ENCODE data around the gene SYNPO. TPM values are rescaled to one million over a fixed set of nuclear protein-coding genes. Genes with fewer than 3 reads are reported as not detected.

SYNPO gene
- total and polyA plus RNA-seq, 2 donors from 2014 or later = 46.3 to 87.6 TPM

DNA sequence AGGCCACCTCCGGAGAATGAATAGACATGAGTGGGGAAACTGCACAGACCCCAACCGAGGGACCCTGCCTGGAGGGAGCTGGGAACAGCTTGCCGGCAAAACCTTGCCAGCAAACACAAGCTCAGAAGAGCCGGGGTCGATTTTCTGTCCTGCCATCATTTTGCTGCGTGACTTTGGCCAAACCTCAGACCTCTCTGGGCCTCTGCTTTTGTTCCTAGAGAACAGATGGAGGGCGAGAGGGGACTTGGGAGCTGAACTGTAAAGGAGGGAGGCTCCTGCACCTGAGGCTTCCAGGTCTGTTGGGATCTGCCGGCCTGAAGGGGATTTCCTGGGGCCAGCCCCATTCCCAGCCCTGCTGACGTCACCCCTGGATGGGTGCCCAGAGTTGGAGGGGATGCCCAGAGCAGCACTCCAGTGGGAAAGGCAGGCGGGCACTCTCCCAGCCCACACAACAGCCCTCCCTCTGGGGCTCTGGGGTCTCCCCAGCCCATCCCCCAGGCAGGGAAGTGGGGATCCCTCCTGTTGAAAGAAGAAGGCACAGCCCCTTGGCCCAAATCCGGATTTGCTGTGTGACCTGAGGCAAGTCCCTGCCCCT lies 40.4 kb upstream of the SYNPO start:
- Histone ChIP-seq H3K4me1 (ENCODE audit: control insufficient read depth in 2 of 3, insufficient read depth in 2 of 3, low read depth in 1 of 3, low read length in 3 of 3) (peaks cover 0 to 17% (median 3%) of the 10 kb centered on the region in 3 donors), H3K9me3 (ENCODE audit: control insufficient read depth in 2 of 3, insufficient read depth in 1 of 3, low read length in 3 of 3) (no peaks in the 10 kb centered on the region), H3K27ac (ENCODE audit: low read depth in 2 of 2, low read length in 2 of 2) (no peak overlapping the region), H3K36me3 (ENCODE audit: control insufficient read depth in 2 of 3, insufficient read depth in 3 of 3, low read length in 3 of 3) (no peaks in the 10 kb centered on the region), H3K4me3 (ENCODE audit: low read length in 3 of 3) (no peak overlapping the region), H3K27me3 (ENCODE audit: control insufficient read depth, insufficient read depth, low read length) (no peaks in the 10 kb centered on the region), H3K9ac (ENCODE audit: low read length in 3 of 3) (peak overlapping the region in 1 of 3 donors; percentile 55)
- intact Hi-C loops (cut with DNase I) = no loop called here
- TF ChIP-seq, protein P1, sequence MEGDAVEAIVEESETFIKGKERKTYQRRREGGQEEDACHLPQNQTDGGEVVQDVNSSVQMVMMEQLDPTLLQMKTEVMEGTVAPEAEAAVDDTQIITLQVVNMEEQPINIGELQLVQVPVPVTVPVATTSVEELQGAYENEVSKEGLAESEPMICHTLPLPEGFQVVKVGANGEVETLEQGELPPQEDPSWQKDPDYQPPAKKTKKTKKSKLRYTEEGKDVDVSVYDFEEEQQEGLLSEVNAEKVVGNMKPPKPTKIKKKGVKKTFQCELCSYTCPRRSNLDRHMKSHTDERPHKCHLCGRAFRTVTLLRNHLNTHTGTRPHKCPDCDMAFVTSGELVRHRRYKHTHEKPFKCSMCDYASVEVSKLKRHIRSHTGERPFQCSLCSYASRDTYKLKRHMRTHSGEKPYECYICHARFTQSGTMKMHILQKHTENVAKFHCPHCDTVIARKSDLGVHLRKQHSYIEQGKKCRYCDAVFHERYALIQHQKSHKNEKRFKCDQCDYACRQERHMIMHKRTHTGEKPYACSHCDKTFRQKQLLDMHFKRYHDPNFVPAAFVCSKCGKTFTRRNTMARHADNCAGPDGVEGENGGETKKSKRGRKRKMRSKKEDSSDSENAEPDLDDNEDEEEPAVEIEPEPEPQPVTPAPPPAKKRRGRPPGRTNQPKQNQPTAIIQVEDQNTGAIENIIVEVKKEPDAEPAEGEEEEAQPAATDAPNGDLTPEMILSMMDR (IDR thresholded peaks at IDR 0.05; ENCODE audit: borderline replicate concordance, extremely low read depth, insufficient read depth) = no peak
- DNase-seq (peak in 4 of 5 donors; percentile 61 to 95 (median 78)), FAIRE-seq (no peak)

DNA sequence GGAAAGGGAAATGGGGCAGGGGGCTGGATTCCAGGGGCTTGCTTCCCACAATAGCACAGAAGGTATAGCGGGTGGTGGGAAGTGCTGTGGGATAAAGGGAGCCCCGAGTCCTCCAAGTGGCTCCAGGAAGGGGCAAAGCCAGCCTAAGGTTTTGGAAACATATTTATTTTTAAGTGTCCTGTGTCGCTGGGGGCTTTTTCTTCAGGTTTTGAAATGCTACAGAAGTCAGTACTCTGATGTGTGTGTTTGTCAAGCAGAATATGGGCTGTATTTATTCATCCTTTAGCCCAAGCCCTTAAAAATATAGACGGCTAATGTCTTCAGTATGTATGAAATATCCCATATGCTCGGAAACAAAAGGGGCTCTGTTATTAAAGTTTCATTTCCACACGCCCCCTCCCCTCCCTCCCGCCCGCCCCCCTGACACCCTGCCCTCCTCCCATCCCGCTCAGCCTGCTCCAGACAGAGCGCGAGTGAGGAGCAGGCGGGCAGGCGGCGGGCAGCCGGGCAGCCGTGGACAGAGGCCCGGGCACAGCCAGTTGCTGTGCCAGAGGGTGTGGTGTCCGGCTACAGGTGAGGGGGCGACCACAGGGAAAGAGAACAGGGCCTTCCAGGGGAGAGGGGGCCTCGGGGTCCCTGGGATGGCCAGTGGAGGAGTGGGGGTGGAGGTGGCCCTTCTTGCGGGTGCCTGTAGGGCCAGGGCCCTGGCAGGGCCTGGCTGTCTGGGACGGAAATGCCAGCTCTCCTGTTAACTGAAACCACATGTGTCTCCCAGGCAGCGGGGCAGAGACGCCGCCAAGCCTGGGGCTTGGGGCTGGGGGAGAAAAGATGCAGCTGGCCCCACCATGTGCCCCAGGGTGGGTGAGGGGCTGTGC lies 39.6 kb upstream of the SYNPO start:
- peaks cover 0 to 11% (median 3%) of the 10 kb centered on the region in 3 donors for H3K4me1 ChIP-seq (ENCODE audit: control insufficient read depth in 2 of 3, insufficient read depth in 2 of 3, low read depth in 1 of 3, low read length in 3 of 3)
- no peak overlapping the region for H3K4me3 ChIP-seq (ENCODE audit: low read length in 3 of 3)
- H3K36me3 ChIP-seq (ENCODE audit: control insufficient read depth in 2 of 3, insufficient read depth in 3 of 3, low read length in 3 of 3) = no peaks in the 10 kb centered on the region
- intact Hi-C loops (cut with DNase I) = no loop called here
- H3K9me3 ChIP-seq (ENCODE audit: control insufficient read depth in 2 of 3, insufficient read depth in 1 of 3, low read length in 3 of 3) = no peaks in the 10 kb centered on the region
- FAIRE-seq (no peak), DNase-seq (peak in 3 of 5 donors; percentile 31 to 66 (median 63))
- TF ChIP-seq, protein P1 (IDR thresholded peaks at IDR 0.05; ENCODE audit: borderline replicate concordance, extremely low read depth, insufficient read depth) = no peak
- H3K27ac ChIP-seq (ENCODE audit: low read depth in 2 of 2, low read length in 2 of 2) = no peak overlapping the region
- H3K9ac ChIP-seq (ENCODE audit: low read length in 3 of 3) = no peak overlapping the region
- no peaks in the 10 kb centered on the region for H3K27me3 ChIP-seq (ENCODE audit: control insufficient read depth, insufficient read depth, low read length)

DNA sequence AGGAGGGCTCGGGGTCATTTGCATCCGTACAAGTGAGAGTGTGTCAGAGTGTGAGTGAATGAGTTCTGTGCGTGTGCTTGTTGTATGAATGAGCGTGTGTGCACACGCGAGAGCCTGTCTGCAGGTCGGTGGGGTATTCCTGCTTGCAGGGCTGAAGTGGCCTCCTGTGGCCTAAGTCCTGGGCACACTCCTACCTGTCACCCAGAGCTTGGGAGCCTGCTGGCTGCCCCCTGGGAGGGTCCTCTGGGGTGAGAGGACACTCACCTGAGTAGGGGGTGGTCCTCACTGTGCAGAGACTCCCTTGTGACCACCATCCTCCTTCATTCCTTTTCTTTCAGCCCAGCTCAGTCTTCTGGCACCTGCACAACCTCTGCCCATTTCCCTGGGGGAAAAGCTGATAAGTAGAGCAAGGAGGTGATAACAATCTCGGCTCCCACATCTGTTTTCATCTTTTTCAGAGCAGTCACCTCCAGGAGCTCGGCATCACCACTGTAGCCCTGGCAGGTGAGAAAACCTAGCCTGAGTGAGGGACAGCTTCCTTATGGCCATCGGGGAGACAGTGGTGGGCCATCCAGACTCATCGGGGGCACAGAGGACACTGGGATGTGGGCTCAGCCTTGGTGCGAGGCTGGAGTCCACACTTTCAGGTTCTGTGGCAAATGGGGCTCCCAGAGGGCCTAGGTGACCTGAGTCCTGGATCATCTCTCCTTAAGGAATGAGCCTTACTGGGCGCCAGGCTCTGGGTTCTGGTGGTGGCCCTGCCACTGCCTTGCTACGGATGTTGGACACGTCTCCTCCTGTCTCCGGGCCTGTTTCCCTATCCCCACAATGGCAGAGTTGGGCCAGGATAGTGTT lies 38.7 kb upstream of the SYNPO start:
- Histone ChIP-seq H3K27me3 (ENCODE audit: control insufficient read depth, insufficient read depth, low read length) (no peaks in the 10 kb centered on the region), H3K4me3 (ENCODE audit: low read length in 3 of 3) (no peak overlapping the region), H3K27ac (ENCODE audit: low read depth in 2 of 2, low read length in 2 of 2) (no peak overlapping the region), H3K9ac (ENCODE audit: low read length in 3 of 3) (no peak overlapping the region), H3K36me3 (ENCODE audit: control insufficient read depth in 2 of 3, insufficient read depth in 3 of 3, low read length in 3 of 3) (no peaks in the 10 kb centered on the region), H3K9me3 (ENCODE audit: control insufficient read depth in 2 of 3, insufficient read depth in 1 of 3, low read length in 3 of 3) (no peaks in the 10 kb centered on the region), H3K4me1 (ENCODE audit: control insufficient read depth in 2 of 3, insufficient read depth in 2 of 3, low read depth in 1 of 3, low read length in 3 of 3) (peaks cover 0 to 9% (median 3%) of the 10 kb centered on the region in 3 donors)
- DNase-seq (peak in 1 of 5 donors; percentile 41), FAIRE-seq (no peak)
- intact Hi-C loops (cut with DNase I) = no loop called here
- TF ChIP-seq, protein P1 (IDR thresholded peaks at IDR 0.05; ENCODE audit: borderline replicate concordance, extremely low read depth, insufficient read depth) = no peak
